ENCODE data around the gene SLC38A11.

GRCh38 chr2:164875334-164876205, 79.8 kb downstream of the SLC38A11 start:
- TF ChIP-seq CTCF (conservative IDR thresholded peaks at IDR 0.05): no peak
- no peak for TF ChIP-seq EZH2 (IDR thresholded peaks at IDR 0.05; ENCODE audit: low read depth)

Data from PC-9 (cell line).